Neural cell (in vitro differentiated cells): Measurements from ENCODE around the gene ARMC12.

Experiments used
- CTCF ChIP-seq: fragments of 450-650 bp; IDR thresholded peaks from 2 replicates; pipeline ENCODE4 v1.5.1; 2014; ENCODE audit warnings: antibody characterized with exemption, mild to moderate bottlenecking, moderate library complexity; ENCODE audit not compliant: poor library complexity, severe bottlenecking
- MXI1 ChIP-seq: fragments of 450-650 bp; conservative IDR thresholded peaks from 2 replicates; pipeline ENCODE4 v1.6.1; 2014; ENCODE audit warnings: antibody characterized with exemption, mild to moderate bottlenecking; ENCODE audit not compliant: poor library complexity, severe bottlenecking

GRCh38 chr6:35723587-35723986 is 13.2 kb upstream of the ARMC12 start:
- TF ChIP-seq MXI1 (no peak), CTCF (no peak)
